ENCODE data around the gene LGR4. TPM values are rescaled to one million over a fixed set of nuclear protein-coding genes. Genes with fewer than 3 reads are reported as not detected.
A peak's percentile ranks its signal among the peaks of the same experiment; 100 is the strongest.

LGR4 gene
- total and polyA plus RNA-seq, 2 of the 4 experiments (the other 2 are of a cell fraction): 2.9 to 6.8 TPM

- H3K56ac ChIP-seq (ENCODE audit: extremely low read depth, insufficient read depth, low read length): 0 out of 2 replicates have a peak overlapping the region, but pooled peaks have one; percentile 12
- H3K4me2 ChIP-seq (ENCODE audit: low read depth, low read length): no peak overlapping the region
- no peak overlapping the region for H2AK9ac ChIP-seq (replicated peaks; ENCODE audit: low read depth, low read length, poor library complexity)
- ATAC-seq (ENCODE audit: low read depth) (no peak), DNase-seq (no peak)
- peaks cover 2% of the 10 kb centered on the region; the same call in 1 of the 2 replicates for H3K9me1 ChIP-seq (ENCODE audit: insufficient read depth, low read length)
- no CpG with 5 or more reads among the region's 4 CpGs for WGBS, 2 experiments (ENCODE audit: extremely low coverage in 2 of 2, insufficient read length in 1 of 2)
- H2AFZ ChIP-seq (replicated peaks; ENCODE audit: low read length, poor library complexity): no peak overlapping the region
- peaks cover 8% of the 10 kb centered on the region for H3K4me1 ChIP-seq (ENCODE audit: control insufficient read depth, insufficient read depth, low read length)
- H4K20me1 ChIP-seq (ENCODE audit: insufficient read depth, low read length): no peaks in the 10 kb centered on the region
- H2BK120ac ChIP-seq (ENCODE audit: low read depth, low read length): peak overlapping the region; percentile 87
- TF ChIP-seq RAD21 (IDR thresholded peaks at IDR 0.05; ENCODE audit: low read length): no peak
- no peak for TF ChIP-seq CHD1 (IDR thresholded peaks at IDR 0.05; ENCODE audit: low read depth, low read length)
- no peak for TF ChIP-seq MAZ (IDR thresholded peaks at IDR 0.05; ENCODE audit: borderline replicate concordance, low read depth, low read length)
- no peak for TF ChIP-seq RCOR1 (IDR thresholded peaks at IDR 0.05; ENCODE audit: insufficient replicate concordance, low read length)
- H3K9ac ChIP-seq (ENCODE audit: low read depth, low read length): no peak overlapping the region
- H2BK5ac ChIP-seq (ENCODE audit: low read depth, low read length, poor library complexity, severe bottlenecking): peak overlapping the region; percentile 63
- H3K4me3 ChIP-seq (ENCODE audit: insufficient read depth, low read depth, low read length): no peak overlapping the region
- intact Hi-C loops (cut with micrococcal nuclease) (no loop called here), in situ Hi-C loops (cut with MboI; ENCODE audit: low sequenced_read_pairs) (no loop called here), dilution Hi-C loops (cut with HindIII; ENCODE audit: low sequenced_read_pairs, unreplicated experiment) (no loop called here)
- H3K18ac ChIP-seq (ENCODE audit: low read depth, low read length): peak overlapping the region; percentile 36; the same call in 1 of the 2 replicates
- H3K9me3 ChIP-seq (ENCODE audit: control insufficient read depth, insufficient read depth, low read length): no peaks in the 10 kb centered on the region
- H3K14ac ChIP-seq (replicated peaks; ENCODE audit: low read depth, low read length): no peak overlapping the region; the same call in 1 of the 2 replicates
- H3K36me3 ChIP-seq (ENCODE audit: control insufficient read depth, insufficient read depth, low read length): no peaks in the 10 kb centered on the region
- no TSS peak for BruUV-seq (replicated peaks)
- CTCF ChIA-PET: interaction anchor here (0.6 to 1.7 kb wide), 2 partner anchors 9 to 182 kb away, joined by 3 to 4 read pairs; no protein-coding TSS in a partner anchor
- 0 out of 2 replicates have a peak overlapping the region, but pooled peaks have one; percentile 19 for H2AK5ac ChIP-seq (ENCODE audit: low read depth, low read length)
- peak overlapping the region; percentile 92; the same call in 2 of the 3 replicates for H2BK15ac ChIP-seq (ENCODE audit: low read depth, low read length)
- H4K5ac ChIP-seq (ENCODE audit: low read depth, low read length): peak overlapping the region; percentile 28; the same call in 1 of the 2 replicates
- H4K8ac ChIP-seq (ENCODE audit: low read depth in 2 of 2, low read length in 2 of 2): no peak overlapping the region; a peak in 1 of 4 replicates
- H3K4ac ChIP-seq (ENCODE audit: low read depth, low read length): no peak overlapping the region; the same call in 1 of the 2 replicates
- H2BK20ac ChIP-seq (ENCODE audit: low read depth, low read length): peak overlapping the region; percentile 94
- peak overlapping the region; percentile 74; the same call in 1 of the 2 replicates for H3K23ac ChIP-seq (ENCODE audit: low read depth, low read length)
- H4K91ac ChIP-seq (ENCODE audit: insufficient read depth, low read depth, low read length): peak overlapping the region; percentile 57; the same call in 1 of the 2 replicates
- H3K27ac ChIP-seq (ENCODE audit: insufficient read depth, low read length): no peak overlapping the region
- no peaks in the 10 kb centered on the region for H3K27me3 ChIP-seq (ENCODE audit: control insufficient read depth, insufficient read depth, low read length)
- peaks cover 0 to 4% of the 10 kb centered on the region in 2 experiments; a peak in 2 of 4 replicates for H3K79me1 ChIP-seq (ENCODE audit: low read depth in 1 of 2, low read length in 2 of 2)
- POLR2A ChIA-PET (ENCODE audit: unreplicated experiment): no interaction called here
These were observed 86.3 kb downstream of the LGR4 start for GRCh38 chr11:27386181-27386845.

Data from IMR-90 (cell line).